Measurements from ENCODE around the gene RAB27B.

- no peak for TF ChIP-seq RARB (CRISPR knock-in tag; IDR thresholded peaks at IDR 0.05)
- no peak for TF ChIP-seq ISL1 (CRISPR knock-in tag; IDR thresholded peaks at IDR 0.05)
- no peak for TF ChIP-seq CSDC2 (CRISPR knock-in tag; IDR thresholded peaks at IDR 0.05)
- TF ChIP-seq ZFP3 (CRISPR knock-in tag; IDR thresholded peaks at IDR 0.05), result no peak
- no peak for TF ChIP-seq ARNTL (CRISPR knock-in tag; IDR thresholded peaks at IDR 0.05; ENCODE audit: borderline replicate concordance, low read depth)
- TF ChIP-seq ZNF8 (CRISPR knock-in tag; IDR thresholded peaks at IDR 0.05), result no peak
- no peak for TF ChIP-seq PATZ1 (CRISPR knock-in tag; IDR thresholded peaks at IDR 0.05; ENCODE audit: borderline replicate concordance)
- no peak for TF ChIP-seq ZFP30 (CRISPR knock-in tag; IDR thresholded peaks at IDR 0.05)
- no peak for TF ChIP-seq TCF4 (CRISPR knock-in tag; IDR thresholded peaks at IDR 0.05; ENCODE audit: borderline replicate concordance)
- TF ChIP-seq BACH2 (CRISPR knock-in tag; IDR thresholded peaks at IDR 0.05; ENCODE audit: borderline replicate concordance), result no peak
- TF ChIP-seq OSR1 (CRISPR knock-in tag; IDR thresholded peaks at IDR 0.05), result no peak
- TF ChIP-seq SNAI2 (CRISPR knock-in tag; IDR thresholded peaks at IDR 0.05), result no peak
Observed at GRCh38 chr18:54780285-54780861, 47.9 kb upstream of the RAB27B start.

All from SK-N-SH treated with all-trans-retinoic acid at 6 μM for 48 hours (cell line).